GM23248 (cell line): ENCODE results near the gene STEAP3. TPM values are rescaled to one million over a fixed set of nuclear protein-coding genes. Genes with fewer than 3 reads are reported as not detected.

Experiments
- DNase-seq: peaks from one replicate; pipeline ENCODE4 v3.0.0-alpha.2; 2015
- H2AFZ ChIP-seq: fragments of 200-600 bp; sonication (generic); 2 replicates; pipeline ENCODE4 v1.6.1; 2016; ENCODE audit warnings: antibody characterized with exemption
- H3F3A ChIP-seq: fragments of 200-600 bp; sonication (generic); 2 replicates; pipeline ENCODE4 v1.6.1; 2016; ENCODE audit warnings: mild to moderate bottlenecking, antibody characterized with exemption, mixed run types; ENCODE audit not compliant: insufficient read depth
- H3K27ac ChIP-seq: fragments of 200-600 bp; sonication (generic); 2 replicates; pipeline ENCODE4 v1.5.1; 2016; ENCODE audit warnings: mild to moderate bottlenecking
- H3K27me3 ChIP-seq: fragments of 200-600 bp; sonication (generic); replicated peaks from 2 replicates; pipeline ENCODE4 v1.6.1; 2016; ENCODE audit warnings: mild to moderate bottlenecking; ENCODE audit not compliant: insufficient read depth
- H3K36me3 ChIP-seq: fragments of 200-600 bp; sonication (generic); 2 replicates; pipeline ENCODE4 v1.6.1; 2016; ENCODE audit warnings: low read depth, mild to moderate bottlenecking
- H3K4me1 ChIP-seq: fragments of 200-600 bp; sonication (generic); 2 replicates; pipeline ENCODE4 v1.6.1; 2016; ENCODE audit warnings: mild to moderate bottlenecking; ENCODE audit not compliant: insufficient read depth
- H3K4me2 ChIP-seq: fragments of 200-600 bp; sonication (generic); one replicate; pipeline ENCODE4 v1.6.1; 2016; ENCODE audit warnings: mild to moderate bottlenecking; ENCODE audit not compliant: unreplicated experiment
- H3K4me3 ChIP-seq: fragments of 200-600 bp; sonication (generic); 2 replicates; pipeline ENCODE4 v1.5.1; 2016; ENCODE audit warnings: mild to moderate bottlenecking
- H3K79me2 ChIP-seq: fragments of 200-600 bp; sonication (generic); 2 replicates; pipeline ENCODE4 v1.6.1; 2016; ENCODE audit warnings: mild to moderate bottlenecking; ENCODE audit not compliant: insufficient read depth
- H3K9ac ChIP-seq: fragments of 200-600 bp; sonication (generic); 2 replicates; pipeline ENCODE4 v1.6.1; 2016; ENCODE audit warnings: mild to moderate bottlenecking
- H3K9me2 ChIP-seq: fragments of 200-600 bp; sonication (generic); 2 replicates; pipeline ENCODE4 v1.6.1; 2016; ENCODE audit warnings: mixed run types, mild to moderate bottlenecking, moderate library complexity; ENCODE audit not compliant: insufficient read depth
- H3K9me3 ChIP-seq: fragments of 200-600 bp; sonication (generic); one replicate; pipeline ENCODE4 v1.6.1; 2017; ENCODE audit warnings: low read depth
- H4K20me1 ChIP-seq: fragments of 200-600 bp; sonication (generic); 2 replicates; pipeline ENCODE4 v1.6.0; 2016; ENCODE audit not compliant: insufficient read depth
- EZH2 ChIP-seq: fragments of 200-600 bp; sonication (generic); IDR thresholded peaks from 2 replicates; pipeline ENCODE4 v1.6.1; 2018; ENCODE audit warnings: antibody characterized with exemption, mild to moderate bottlenecking; ENCODE audit not compliant: insufficient read depth, poor library complexity, severe bottlenecking
- EZH2phosphoT487 ChIP-seq: fragments of 200-600 bp; sonication (generic); IDR thresholded peaks from 2 replicates; pipeline ENCODE4 v1.6.1; 2018; ENCODE audit warnings: antibody characterized with exemption, moderate library complexity, mild to moderate bottlenecking, low read depth; ENCODE audit not compliant: insufficient read depth
- WGBS, 2 experiments: methylation state at CpG; one replicate each; pipeline ENCODE4 v1.1.6; 2015 to 2017; ENCODE audit warnings: low lambda C conversion rate in 2 of 2, low coverage in 1 of 2; ENCODE audit errors: missing lambda C conversion rate in 2 of 2; 5-methylcytosine and 5-hydroxymethylcytosine counted together
- in situ Hi-C: fragments of 300-500 bp; cut with MboI; formaldehyde crosslinking; loops from 2 replicates; pipeline ENCODE4 v1.15.0; 2020
- polyA plus RNA-seq: library from polyadenylated mRNA; unstranded; fragments of >200 nt; fragmentation: Nextera tagmentation; extraction: Ambion mirVana; gene quantifications from 2 replicates; pipeline ENCODE4 v1.2.1, GENCODE V29; 2016
- total RNA-seq: library from RNA; depleted of rRNA; stranded (reverse); fragments of >200 nt; shearing (Covaris generic); gene quantifications from 2 replicates; pipeline ENCODE4 v1.2.3, GENCODE V29; 2014

Gene STEAP3
- total and polyA plus RNA-seq, 2 experiments from 2014 or later = 29.5 to 31.3 TPM

DNA sequence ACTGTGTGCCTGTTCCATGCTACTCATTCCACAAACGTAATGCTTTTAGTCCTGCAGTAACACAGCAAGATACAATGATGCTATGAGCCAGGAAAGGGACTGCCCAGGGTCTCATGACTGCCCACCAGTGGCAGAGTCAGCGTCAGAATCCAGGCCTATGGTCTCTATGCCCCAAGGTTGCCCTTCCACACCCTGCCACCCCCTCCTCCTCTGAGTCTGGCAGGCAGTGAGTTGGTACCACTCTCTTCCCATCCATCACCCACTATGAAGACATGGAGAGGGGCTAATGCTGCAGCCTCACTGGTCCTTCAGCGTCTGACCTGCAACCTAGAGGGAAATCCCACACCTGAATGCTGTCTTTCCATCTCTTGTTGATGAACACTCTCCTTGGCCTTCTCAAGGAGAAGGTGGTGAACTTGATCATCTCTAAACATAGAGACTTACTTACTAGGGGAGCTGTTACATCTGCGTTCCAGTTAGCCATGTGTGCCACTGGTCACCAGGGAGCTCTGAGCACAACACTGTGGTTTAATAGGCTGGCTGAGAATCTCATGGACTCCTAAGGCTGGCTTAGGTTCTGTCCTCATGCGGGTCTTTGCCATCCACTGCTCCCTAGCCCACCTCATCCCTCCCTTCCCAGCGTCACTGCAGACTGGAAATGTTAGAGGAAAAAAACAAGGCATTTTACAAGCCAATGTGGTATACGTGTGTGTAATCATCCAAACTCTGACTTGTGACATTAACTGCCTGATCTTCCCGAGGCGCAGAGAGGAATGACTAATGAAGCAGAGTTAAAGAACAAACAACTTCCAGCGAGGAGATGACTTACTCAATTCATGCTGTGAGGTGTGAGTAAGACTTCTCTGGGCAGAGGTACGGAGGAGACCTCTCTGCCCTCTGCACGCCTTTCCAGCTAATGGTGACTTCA lies 28.8 kb downstream of the STEAP3 start:
- Histone ChIP-seq H2AFZ (no peak overlapping the region), H3K79me2 (no peaks in the 10 kb centered on the region), H3K4me3 (0 out of 2 replicates have a peak overlapping the region, but pooled peaks have one; percentile 12), H3K36me3 (no peaks in the 10 kb centered on the region), H3K9ac (peak overlapping the region; percentile 67), H3K4me2 (peak overlapping the region; percentile 73), H3K9me3 (no peaks in the 10 kb centered on the region), H3K27ac (peak overlapping the region; percentile 97), H3K9me2 (no peaks in the 10 kb centered on the region), H3K4me1 (peaks cover 61% of the 10 kb centered on the region), H4K20me1 (no peaks in the 10 kb centered on the region), H3F3A (peaks cover 55% of the 10 kb centered on the region), H3K27me3 (no peaks in the 10 kb centered on the region)
- TF ChIP-seq EZH2 = no peak
- TF ChIP-seq EZH2phosphoT487 = peak; percentile 67; the same call in 1 of the 2 replicates
- 33 to 36% methylated on average over 12 of the region's 12 CpGs for WGBS, 2 experiments
- in situ Hi-C loops = no loop called here
- peak; percentile 98 for DNase-seq

GRCh38 chr2:119253114-119253702 lies 29.6 kb downstream of the STEAP3 start:
- peaks cover 55% of the 10 kb centered on the region for H3F3A ChIP-seq
- H3K9ac ChIP-seq = peak overlapping the region; percentile 67
- no peaks in the 10 kb centered on the region for H3K27me3 ChIP-seq
- H3K36me3 ChIP-seq = no peaks in the 10 kb centered on the region
- no peaks in the 10 kb centered on the region for H3K79me2 ChIP-seq
- DNase-seq = peak; percentile 88
- H2AFZ ChIP-seq = no peak overlapping the region
- no peak for TF ChIP-seq EZH2phosphoT487
- TF ChIP-seq EZH2 = no peak
- in situ Hi-C loops = no loop called here
- peak overlapping the region; percentile 97 for H3K27ac ChIP-seq
- WGBS, 2 experiments = 26 to 41% methylated on average over 2 of the region's 2 CpGs
- peak overlapping the region; percentile 73 for H3K4me2 ChIP-seq
- no peaks in the 10 kb centered on the region for H4K20me1 ChIP-seq
- H3K4me3 ChIP-seq = peak overlapping the region; percentile 12
- no peaks in the 10 kb centered on the region for H3K9me3 ChIP-seq
- H3K4me1 ChIP-seq = peaks cover 55% of the 10 kb centered on the region
- H3K9me2 ChIP-seq = no peaks in the 10 kb centered on the region

DNA sequence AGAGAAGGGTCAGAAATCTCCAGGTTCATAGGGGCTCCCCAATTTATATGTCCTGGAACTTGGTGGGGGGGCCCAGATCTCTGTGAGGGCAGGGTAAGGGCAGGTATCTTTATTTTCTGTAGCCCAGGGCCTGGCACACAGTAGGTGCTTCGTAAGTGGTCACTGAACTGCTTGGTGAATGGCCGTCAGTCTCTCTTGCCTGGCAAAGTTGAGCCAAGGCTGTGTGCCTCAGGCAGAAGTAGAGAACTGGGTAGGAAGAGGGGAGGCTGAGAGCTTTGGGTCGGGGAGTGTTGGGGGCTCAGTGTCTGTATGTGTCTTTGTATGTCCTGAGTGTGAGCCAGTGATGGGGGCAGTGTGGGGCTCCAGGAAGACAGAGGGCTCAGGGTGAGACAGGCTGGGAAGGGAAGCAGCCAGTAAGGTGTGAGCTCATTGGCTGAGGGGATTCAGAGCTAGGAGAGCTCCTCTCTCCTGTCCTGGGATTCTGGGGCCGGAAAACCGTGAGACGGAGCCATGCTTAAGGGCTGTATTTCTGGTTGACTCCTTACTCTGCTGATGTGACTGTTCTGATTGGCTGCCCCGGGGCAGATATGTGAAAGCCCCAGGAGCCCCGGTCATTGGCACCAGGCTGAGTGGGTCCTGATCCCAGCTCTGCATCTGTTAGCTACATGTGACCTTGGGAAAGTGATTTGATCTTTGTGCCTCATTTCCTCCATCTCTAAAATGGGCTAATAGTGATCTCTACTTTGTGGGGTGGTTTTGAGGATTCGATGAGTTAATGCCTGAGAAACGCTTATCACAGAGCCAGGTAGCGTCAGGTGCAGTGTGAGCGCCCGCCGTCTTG lies 30.3 kb downstream of the STEAP3 start:
- H4K20me1 ChIP-seq = no peaks in the 10 kb centered on the region
- peaks cover 55% of the 10 kb centered on the region for H3F3A ChIP-seq
- no peaks in the 10 kb centered on the region for H3K36me3 ChIP-seq
- no peak overlapping the region for H2AFZ ChIP-seq
- peak overlapping the region; percentile 12; the same call in 1 of the 2 replicates for H3K4me3 ChIP-seq
- peak overlapping the region; percentile 67 for H3K9ac ChIP-seq
- H3K27me3 ChIP-seq = no peaks in the 10 kb centered on the region
- in situ Hi-C loops = no loop called here
- peak overlapping the region; percentile 97 for H3K27ac ChIP-seq
- H3K9me2 ChIP-seq = no peaks in the 10 kb centered on the region
- no peaks in the 10 kb centered on the region for H3K9me3 ChIP-seq
- H3K4me2 ChIP-seq = peak overlapping the region; percentile 73
- no peak for TF ChIP-seq EZH2phosphoT487
- TF ChIP-seq EZH2 = no peak
- H3K79me2 ChIP-seq = no peaks in the 10 kb centered on the region
- DNase-seq = no peak
- 87 to 94% methylated on average over 14 of the region's 14 CpGs for WGBS, 2 experiments
- peaks cover 49% of the 10 kb centered on the region for H3K4me1 ChIP-seq

GRCh38 chr2:119254601-119255080 lies 31.0 kb downstream of the STEAP3 start:
- DNase-seq = no peak
- Histone ChIP-seq H3K4me1 (peaks cover 55% of the 10 kb centered on the region), H3K27me3 (no peaks in the 10 kb centered on the region), H3K79me2 (no peaks in the 10 kb centered on the region), H3K4me2 (no peak overlapping the region), H3K4me3 (no peak overlapping the region), H2AFZ (no peak overlapping the region), H3K9me2 (no peaks in the 10 kb centered on the region), H3K27ac (peak overlapping the region; percentile 67; the same call in 1 of the 2 replicates), H4K20me1 (no peaks in the 10 kb centered on the region), H3K36me3 (no peaks in the 10 kb centered on the region), H3K9ac (no peak overlapping the region), H3F3A (peaks cover 55% of the 10 kb centered on the region), H3K9me3 (no peaks in the 10 kb centered on the region)
- TF ChIP-seq EZH2phosphoT487 (no peak), EZH2 (no peak)
- in situ Hi-C loops = no loop called here
- WGBS, 2 experiments = 95 to 96% methylated on average over 9 to 10 of the region's 10 CpGs
